SK-N-SH treated with all-trans-retinoic acid at 6 μM for 48 hours (cell line): Measurements from ENCODE around the gene PTTG2.

Experiments
- GLIS3 ChIP-seq: fragments of 250-450 bp; sonication (Bioruptor Pico); IDR thresholded peaks from 2 replicates; pipeline ENCODE4 v1.5.0; 2020; ENCODE audit warnings: mild to moderate bottlenecking, moderate library complexity
- ZFP3 ChIP-seq: fragments of 250-450 bp; sonication (Bioruptor Pico); IDR thresholded peaks from 2 replicates; pipeline ENCODE4 v1.5.0; 2020; ENCODE audit warnings: mild to moderate bottlenecking, moderate library complexity
- ZNF565 ChIP-seq: fragments of 450-650 bp; formaldehyde crosslinking; conservative IDR thresholded peaks from 2 replicates; pipeline ENCODE4 v1.5.0; 2020; ENCODE audit warnings: low read depth, mild to moderate bottlenecking, moderate library complexity
- TF ChIP-seq, protein P1 (sequence below): fragments of 250-450 bp; sonication (Bioruptor Pico); IDR thresholded peaks from 2 replicates; pipeline ENCODE4 v1.8.0; 2020; ENCODE audit warnings: mild to moderate bottlenecking, moderate library complexity, borderline replicate concordance
- TF ChIP-seq, protein P2 (sequence below): fragments of 250-450 bp; sonication (Bioruptor Pico); IDR thresholded peaks from 2 replicates; pipeline ENCODE4 v1.5.1; 2021; ENCODE audit warnings: mild to moderate bottlenecking, moderate library complexity

DNA sequence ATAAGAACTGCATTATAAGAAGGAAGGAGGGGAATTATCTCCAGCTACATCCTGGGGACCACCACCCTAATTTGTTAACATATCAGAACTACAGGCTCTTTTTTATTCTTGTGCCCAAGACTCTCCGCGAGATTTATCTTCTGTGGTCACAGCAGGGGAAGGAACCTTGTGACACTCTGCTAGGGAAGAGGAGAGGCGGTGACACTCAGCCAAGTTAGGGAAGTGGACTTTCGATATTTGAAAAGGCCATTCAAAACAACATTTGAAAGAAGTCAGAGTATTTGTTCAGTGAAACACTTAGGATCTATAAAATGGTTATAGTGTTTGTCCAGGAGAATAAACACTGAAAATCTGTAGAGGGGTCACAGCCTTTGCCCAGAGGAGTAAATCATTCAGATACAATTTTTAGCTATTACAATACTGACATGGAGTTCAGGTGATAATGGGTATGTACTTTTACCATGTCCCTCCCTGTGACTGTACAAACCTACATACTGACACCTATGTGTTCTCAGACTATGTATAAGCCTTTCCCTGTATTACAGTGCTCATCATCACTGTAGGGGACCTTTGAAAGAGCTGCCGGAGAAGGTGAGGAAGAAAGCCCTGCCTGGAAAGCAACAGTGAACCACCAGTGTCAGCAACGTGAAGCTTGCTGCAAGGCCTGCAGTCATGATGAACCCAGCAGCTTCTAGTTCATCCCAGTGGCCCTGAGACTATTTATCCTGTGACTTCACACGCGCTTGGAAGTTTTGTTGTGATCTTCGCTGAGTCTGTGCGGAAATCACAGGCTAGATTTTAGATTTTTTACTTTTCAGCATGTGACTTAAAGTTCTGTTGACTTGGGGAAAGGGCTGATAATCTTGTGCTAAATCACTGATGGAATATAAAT is 8.5 kb upstream of the PTTG2 start:
- TF ChIP-seq, protein P1, sequence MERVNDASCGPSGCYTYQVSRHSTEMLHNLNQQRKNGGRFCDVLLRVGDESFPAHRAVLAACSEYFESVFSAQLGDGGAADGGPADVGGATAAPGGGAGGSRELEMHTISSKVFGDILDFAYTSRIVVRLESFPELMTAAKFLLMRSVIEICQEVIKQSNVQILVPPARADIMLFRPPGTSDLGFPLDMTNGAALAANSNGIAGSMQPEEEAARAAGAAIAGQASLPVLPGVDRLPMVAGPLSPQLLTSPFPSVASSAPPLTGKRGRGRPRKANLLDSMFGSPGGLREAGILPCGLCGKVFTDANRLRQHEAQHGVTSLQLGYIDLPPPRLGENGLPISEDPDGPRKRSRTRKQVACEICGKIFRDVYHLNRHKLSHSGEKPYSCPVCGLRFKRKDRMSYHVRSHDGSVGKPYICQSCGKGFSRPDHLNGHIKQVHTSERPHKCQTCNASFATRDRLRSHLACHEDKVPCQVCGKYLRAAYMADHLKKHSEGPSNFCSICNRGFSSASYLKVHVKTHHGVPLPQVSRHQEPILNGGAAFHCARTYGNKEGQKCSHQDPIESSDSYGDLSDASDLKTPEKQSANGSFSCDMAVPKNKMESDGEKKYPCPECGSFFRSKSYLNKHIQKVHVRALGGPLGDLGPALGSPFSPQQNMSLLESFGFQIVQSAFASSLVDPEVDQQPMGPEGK (CRISPR knock-in tag) = no peak
- TF ChIP-seq GLIS3 (CRISPR knock-in tag) (no peak), ZNF565 (CRISPR knock-in tag) (no peak), ZFP3 (CRISPR knock-in tag) (no peak)
- TF ChIP-seq, protein P2, sequence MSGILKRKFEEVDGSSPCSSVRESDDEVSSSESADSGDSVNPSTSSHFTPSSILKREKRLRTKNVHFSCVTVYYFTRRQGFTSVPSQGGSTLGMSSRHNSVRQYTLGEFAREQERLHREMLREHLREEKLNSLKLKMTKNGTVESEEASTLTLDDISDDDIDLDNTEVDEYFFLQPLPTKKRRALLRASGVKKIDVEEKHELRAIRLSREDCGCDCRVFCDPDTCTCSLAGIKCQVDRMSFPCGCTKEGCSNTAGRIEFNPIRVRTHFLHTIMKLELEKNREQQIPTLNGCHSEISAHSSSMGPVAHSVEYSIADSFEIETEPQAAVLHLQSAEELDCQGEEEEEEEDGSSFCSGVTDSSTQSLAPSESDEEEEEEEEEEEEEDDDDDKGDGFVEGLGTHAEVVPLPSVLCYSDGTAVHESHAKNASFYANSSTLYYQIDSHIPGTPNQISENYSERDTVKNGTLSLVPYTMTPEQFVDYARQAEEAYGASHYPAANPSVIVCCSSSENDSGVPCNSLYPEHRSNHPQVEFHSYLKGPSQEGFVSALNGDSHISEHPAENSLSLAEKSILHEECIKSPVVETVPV = no peak
